Measurements from ENCODE around the gene RNF208.
A peak's percentile ranks its signal among the peaks of the same experiment; 100 is the strongest.

Gene RNF208

GRCh38 chr9:137214620-137215019 lies 7.4 kb downstream of the RNF208 start:
- DNase-seq (ENCODE audit: low spot score), result no peak

GRCh38 chr9:137213160-137214060 lies 8.6 kb downstream of the RNF208 start:
- DNase-seq (ENCODE audit: low spot score), result no peak

DNA sequence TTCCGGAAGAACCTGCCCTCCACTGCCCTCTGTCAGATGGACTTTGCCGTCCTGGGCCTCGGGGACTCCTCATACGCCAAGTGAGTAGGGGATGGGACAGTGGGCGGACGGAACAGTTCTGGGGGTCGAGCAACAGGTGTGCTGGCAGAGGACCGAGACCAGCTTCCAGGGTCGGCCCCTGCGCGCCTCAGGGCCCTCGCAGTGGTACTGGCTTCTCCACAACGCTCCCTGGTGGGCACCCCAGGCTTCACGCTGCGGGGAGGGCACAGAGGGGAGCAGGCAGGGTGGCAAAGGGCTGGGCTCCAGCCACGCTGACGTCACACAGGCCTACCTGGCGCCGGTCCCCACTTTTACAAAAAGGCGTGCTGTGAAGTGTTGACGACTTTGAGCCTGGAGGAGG lies 9.5 kb downstream of the RNF208 start:
- DNase-seq (ENCODE audit: low spot score), result no peak

DNA sequence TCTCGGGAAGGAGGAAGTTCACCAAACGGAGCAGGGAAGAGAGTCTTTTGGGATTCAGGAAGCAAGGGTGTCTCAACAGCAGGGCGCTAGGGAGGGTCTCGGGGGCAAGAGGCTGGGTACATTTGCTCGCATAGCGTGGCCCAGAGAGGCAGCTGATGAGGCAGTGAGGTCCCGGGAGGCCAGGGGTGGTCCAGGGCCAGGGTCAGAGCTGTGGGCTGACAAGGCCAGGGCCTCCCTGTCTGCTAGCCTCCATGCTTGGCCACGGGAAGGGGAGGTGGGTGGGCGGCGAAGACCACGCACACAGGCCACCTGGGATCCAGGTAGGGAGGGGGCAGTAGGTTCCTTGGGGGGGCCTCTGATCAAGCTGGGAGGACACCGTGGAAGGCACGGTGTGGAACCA lies 10.5 kb downstream of the RNF208 start:
- DNase-seq (ENCODE audit: low spot score), result no peak

DNA sequence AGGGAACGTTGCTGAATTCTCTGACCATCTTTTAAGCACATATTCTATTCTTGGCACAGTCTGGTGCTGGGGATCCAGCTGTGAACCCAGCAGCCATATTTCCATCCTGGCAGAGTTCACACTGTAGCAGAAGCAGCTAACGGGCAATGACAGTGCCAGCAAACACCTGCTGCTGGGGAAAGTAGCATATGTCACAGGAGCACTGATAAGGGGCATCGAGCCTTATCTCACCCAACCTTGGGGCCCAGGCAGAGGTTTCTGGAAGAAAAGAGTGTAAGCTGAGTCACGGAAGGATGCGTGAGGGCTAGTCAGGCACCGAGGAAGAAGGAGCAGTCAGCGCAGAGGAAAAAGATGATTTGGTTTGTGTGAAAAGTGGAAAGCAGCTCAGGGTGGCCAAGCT lies 15.4 kb downstream of the RNF208 start:
- no peak for DNase-seq (ENCODE audit: low spot score)

DNA sequence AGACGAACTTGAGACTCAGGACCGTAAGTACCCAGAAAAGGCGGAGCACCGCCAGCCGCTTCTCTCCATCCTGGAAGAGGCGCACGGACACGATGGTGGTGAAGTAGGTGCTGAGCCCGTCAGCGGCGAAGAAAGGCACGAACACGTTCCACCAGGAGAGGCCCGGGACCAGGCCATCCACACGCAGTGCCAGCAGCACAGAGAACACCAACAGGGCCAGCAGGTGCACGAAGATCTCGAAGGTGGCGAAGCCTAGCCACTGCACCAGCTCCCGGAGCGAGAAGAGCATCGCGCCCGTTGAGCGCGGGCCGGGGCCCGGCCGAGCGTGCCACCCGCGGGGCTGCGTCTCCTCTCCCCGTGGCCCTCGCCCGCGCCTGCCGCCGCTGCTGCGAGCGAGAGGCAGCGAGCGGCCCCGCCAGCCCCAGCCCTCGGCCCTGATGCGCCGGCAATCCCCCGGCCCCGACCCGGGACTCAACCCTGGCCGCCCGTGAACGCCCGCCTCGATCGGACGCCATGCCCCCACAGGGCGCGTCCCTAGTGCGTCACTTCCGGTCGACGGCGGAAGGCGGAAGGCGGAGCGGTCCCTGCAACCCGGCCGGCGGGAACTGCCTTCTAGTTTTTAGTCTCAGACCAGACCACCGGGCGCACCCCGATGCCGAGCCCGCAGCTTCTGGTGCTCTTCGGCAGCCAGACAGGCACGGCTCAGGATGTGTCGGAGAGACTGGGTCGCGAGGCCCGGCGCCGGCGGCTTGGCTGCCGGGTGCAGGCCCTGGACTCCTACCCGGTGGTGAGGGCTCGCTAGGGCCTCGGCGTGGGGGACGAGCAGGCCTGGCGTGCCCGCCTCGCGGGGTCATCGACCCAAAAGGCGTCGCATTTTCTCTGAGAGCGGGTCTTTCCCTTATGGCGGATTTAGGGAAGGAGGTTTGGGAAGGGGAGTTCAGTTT lies 16.6 kb downstream of the RNF208 start, which contains the start of the genes NDOR1 and TMEM203:
Gene NDOR1, plus strand, starts transcription at position 575 of the 944 bp plus-strand sequence. Its CDS starts 78 bp downstream, at position 653.
Gene TMEM203, minus strand, starts transcription at position 523 of the 944 bp plus-strand sequence. Its CDS starts 234 bp downstream, at position 289.
- peak; percentile 82 for DNase-seq (ENCODE audit: low spot score)

DNA sequence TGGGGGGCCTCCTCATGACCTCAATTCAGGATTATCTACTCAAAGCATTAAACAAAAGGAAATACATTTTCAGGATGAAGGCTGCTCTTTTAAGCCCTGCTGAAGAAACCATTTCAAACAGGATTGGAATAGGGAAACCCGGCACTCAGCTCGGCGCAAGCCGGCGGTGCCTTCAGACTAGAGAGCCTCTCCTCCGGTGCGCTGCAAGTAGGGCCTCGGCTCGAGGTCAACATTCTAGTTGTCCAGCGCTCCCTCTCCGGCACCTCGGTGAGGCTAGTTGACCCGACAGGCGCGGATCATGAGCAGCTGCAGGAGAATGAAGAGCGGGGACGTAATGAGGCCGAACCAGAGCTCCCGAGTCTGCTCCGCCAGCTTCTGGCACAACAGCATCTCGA lies 17.3 kb downstream of the RNF208 start:
- no peak for DNase-seq (ENCODE audit: low spot score)

DNA sequence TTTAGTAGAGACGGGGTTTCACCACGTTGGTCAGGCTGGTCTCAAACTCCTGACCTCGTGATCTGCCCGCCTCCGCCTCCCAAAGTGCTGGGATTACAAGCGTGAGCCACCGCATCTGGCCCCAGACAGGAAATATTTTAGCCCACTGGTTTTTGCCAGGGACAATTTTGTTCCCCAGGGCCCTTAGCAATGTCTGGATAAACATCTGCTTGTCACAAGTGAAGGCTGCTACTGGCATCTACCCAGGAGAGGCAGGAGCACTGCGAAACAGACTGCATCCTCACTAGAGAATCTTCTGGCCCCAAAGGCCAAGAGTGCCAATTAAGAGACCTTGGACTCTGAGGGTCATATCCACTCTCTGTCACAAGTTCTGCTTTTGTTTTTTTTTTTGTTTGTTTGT lies 19.1 kb downstream of the RNF208 start:
- no peak for DNase-seq (ENCODE audit: low spot score)

DNA sequence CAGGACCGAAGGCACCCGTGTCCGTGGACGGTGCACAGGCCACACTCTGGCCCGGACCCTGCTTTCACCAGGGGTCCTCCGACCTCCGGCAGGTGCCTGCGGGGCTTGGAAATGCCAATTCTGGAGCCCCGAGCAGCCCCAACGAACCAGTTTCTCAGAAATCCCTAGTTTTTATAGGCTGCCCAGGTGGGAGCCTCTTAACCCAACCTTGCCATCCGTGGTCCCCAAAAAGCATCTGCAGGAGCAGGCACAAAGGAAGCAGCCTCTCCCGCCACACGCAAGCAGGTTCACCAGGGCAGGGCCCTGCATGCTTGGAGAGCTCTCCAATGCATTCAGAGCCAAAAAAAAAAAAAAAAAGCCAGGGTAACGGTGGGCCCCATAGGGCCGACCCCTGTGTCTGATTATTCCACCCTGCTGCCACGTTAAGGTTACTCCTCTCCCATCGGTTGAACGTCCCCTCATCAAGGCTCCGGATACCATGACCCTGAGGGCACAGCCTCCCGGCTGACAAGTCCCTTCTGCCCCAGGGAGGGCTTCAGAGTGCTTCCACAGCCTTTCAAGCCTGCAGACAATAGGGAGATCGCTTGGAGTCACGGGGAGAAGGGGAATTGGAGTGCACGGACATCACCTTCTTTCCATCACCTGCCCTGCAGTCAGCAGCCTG lies 20.7 kb downstream of the RNF208 start:
- no peak for DNase-seq (ENCODE audit: low spot score)

GRCh38 chr9:137200311-137201204 lies 21.5 kb downstream of the RNF208 start, which contains the start of gene TPRN:
Gene TPRN (minus strand): TSS chr9:137200741. CDS start chr9:137200711, 30 bp downstream.
- DNase-seq (ENCODE audit: low spot score), result peak; percentile 99

GRCh38 chr9:137199411-137200121 lies 22.5 kb downstream of the RNF208 start:
- no peak for DNase-seq (ENCODE audit: low spot score)

GRCh38 chr9:137198902-137199283 lies 23.1 kb downstream of the RNF208 start:
- DNase-seq (ENCODE audit: low spot score), result no peak

- DNase-seq (ENCODE audit: low spot score), result peak; percentile 81
Observed at GRCh38 chr9:137198051-137198901, 23.8 kb downstream of the RNF208 start.

- peak; percentile 47 for DNase-seq (ENCODE audit: low spot score)
Observed at GRCh38 chr9:137195525-137196220, 26.4 kb downstream of the RNF208 start.

- DNase-seq (ENCODE audit: low spot score), result no peak
Observed at GRCh38 chr9:137194909-137195308, 27.1 kb downstream of the RNF208 start.

DNA sequence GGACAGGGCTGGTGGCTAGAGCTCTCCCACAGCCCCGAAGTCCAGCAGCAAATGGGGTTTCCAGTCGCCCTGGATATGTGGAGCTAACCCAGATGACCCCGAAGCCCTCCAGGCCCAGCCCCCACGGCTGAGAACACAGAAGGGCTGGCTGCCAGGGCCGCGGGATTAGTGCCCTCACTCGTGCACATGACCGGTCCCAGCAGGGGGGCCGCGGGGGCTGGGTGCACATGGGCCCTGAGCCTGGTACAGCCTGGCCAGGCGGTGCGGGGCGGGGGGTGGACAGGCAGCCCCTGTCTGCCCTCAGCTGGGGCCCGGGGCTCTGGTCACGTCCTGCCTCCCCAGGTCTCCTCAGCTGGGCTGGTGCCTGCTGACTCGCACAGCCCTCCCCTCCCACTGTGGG lies 27.7 kb downstream of the RNF208 start:
- no peak for DNase-seq (ENCODE audit: low spot score)

DNA sequence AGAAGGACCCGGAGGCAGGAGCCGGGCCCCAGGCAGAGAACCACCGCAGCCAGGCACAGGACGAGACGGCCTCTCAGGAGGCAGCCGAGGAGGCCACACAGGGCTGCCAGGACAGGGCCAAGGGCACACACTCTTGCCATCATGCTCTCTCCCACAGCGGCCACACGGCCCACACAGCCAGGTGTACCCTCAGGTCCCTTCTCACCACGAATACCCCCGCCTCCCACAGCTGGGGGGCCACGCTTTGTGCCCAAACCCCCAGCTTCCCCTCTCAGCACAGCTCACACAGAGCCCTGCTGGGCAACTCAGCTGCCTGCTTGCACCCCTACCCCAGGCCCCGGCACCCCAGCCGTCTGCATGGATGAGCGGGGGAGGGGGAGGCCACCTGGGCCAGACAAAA lies 28.3 kb downstream of the RNF208 start:
- DNase-seq (ENCODE audit: low spot score), result no peak

GRCh38 chr9:137192859-137193258 lies 29.2 kb downstream of the RNF208 start:
- no peak for DNase-seq (ENCODE audit: low spot score)

GRCh38 chr9:137192448-137192780 lies 29.6 kb downstream of the RNF208 start:
- DNase-seq (ENCODE audit: low spot score), result no peak
